Measurements from ENCODE around the gene ZNF48.
A peak's percentile ranks its signal among the peaks of the same experiment; 100 is the strongest.

The ZNF48 gene

DNA sequence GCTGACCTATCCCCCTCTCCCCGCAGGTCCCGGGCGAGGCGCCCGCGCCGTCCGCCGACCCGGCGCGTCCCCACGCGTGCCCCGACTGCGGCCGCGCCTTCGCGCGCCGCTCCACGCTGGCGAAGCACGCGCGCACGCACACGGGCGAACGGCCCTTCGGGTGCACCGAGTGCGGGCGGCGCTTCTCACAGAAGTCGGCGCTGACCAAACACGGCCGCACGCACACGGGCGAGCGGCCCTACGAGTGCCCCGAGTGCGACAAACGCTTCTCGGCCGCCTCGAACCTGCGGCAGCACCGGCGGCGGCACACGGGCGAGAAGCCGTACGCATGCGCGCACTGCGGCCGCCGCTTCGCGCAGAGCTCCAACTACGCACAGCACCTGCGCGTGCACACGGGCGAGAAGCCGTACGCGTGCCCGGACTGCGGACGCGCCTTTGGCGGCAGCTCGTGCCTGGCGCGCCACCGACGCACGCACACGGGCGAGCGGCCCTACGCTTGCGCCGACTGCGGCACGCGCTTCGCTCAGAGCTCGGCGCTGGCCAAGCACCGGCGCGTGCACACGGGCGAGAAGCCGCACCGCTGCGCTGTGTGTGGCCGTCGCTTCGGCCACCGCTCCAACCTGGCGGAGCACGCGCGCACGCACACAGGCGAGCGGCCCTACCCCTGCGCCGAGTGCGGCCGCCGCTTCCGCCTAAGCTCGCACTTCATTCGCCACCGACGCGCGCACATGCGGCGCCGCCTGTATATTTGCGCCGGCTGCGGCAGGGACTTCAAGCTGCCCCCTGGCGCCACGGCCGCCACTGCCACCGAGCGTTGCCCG, 22.5 kb downstream of the ZNF48 start:
- H2AFZ ChIP-seq (ENCODE audit: low read depth, low read length): peak overlapping the region; percentile 46
- peak overlapping the region; percentile 84 for H4K8ac ChIP-seq (ENCODE audit: low read length)
- peak overlapping the region; percentile 70 for H3K9ac ChIP-seq (ENCODE audit: low read length)
- DNase-seq: peak; percentile 88
- no peaks in the 10 kb centered on the region for H3K9me3 ChIP-seq (ENCODE audit: control insufficient read depth, low read length)
- peak overlapping the region; percentile 21 to 23 for H3K23ac ChIP-seq (ENCODE audit: low read length in 2 of 2)
- peak overlapping the region; percentile 63 for H2BK15ac ChIP-seq (ENCODE audit: low read depth, poor library complexity, severe bottlenecking)
- H2BK120ac ChIP-seq (ENCODE audit: low read depth, low read length): no peak overlapping the region
- H3K14ac ChIP-seq (ENCODE audit: low read length in 2 of 2): peak overlapping the region in 1 of 2 experiments; percentile 82
- WGBS: 4% methylated on average over 112 of the region's 140 CpGs
- peaks cover 16% of the 10 kb centered on the region for H3K79me1 ChIP-seq (replicated peaks; ENCODE audit: low read length, poor library complexity, severe bottlenecking)
- H3K4me1 ChIP-seq (ENCODE audit: control insufficient read depth, insufficient read depth, low read depth, low read length): peaks cover 15% of the 10 kb centered on the region
- peak overlapping the region in 1 of 2 experiments; percentile 53 for H3K4ac ChIP-seq (ENCODE audit: low read depth in 1 of 2, low read length in 2 of 2)
- H3K27me3 ChIP-seq (ENCODE audit: control insufficient read depth in 1 of 2, insufficient read depth in 1 of 2, low read length in 2 of 2): no peaks in the 10 kb centered on the region
- no peak overlapping the region for H3K27ac ChIP-seq (ENCODE audit: low read length, poor library complexity, severe bottlenecking)
- H3K18ac ChIP-seq (ENCODE audit: low read depth in 1 of 2, low read length in 2 of 2): peak overlapping the region; percentile 71 to 83
- peak overlapping the region; percentile 72 for H4K91ac ChIP-seq (ENCODE audit: low read length)
- H2BK5ac ChIP-seq (ENCODE audit: low read depth, low read length, poor library complexity, severe bottlenecking): no peak overlapping the region
- peak overlapping the region; percentile 60 to 74 for H3K4me3 ChIP-seq (ENCODE audit: insufficient read depth in 1 of 2, low read depth in 1 of 2, low read length in 2 of 2)
- no peak overlapping the region for H2AK5ac ChIP-seq (ENCODE audit: low read length, severe bottlenecking)
- peak overlapping the region in 1 of 2 experiments; percentile 48 for H2BK12ac ChIP-seq (ENCODE audit: low read length in 2 of 2)
- H3K36me3 ChIP-seq (ENCODE audit: control insufficient read depth in 1 of 2, insufficient read depth in 2 of 2, low read depth in 1 of 2, low read length in 2 of 2): peaks cover 25 to 39% of the 10 kb centered on the region in 2 experiments
- peak overlapping the region; percentile 74 for H3K4me2 ChIP-seq (ENCODE audit: low read length, poor library complexity, severe bottlenecking)

DNA sequence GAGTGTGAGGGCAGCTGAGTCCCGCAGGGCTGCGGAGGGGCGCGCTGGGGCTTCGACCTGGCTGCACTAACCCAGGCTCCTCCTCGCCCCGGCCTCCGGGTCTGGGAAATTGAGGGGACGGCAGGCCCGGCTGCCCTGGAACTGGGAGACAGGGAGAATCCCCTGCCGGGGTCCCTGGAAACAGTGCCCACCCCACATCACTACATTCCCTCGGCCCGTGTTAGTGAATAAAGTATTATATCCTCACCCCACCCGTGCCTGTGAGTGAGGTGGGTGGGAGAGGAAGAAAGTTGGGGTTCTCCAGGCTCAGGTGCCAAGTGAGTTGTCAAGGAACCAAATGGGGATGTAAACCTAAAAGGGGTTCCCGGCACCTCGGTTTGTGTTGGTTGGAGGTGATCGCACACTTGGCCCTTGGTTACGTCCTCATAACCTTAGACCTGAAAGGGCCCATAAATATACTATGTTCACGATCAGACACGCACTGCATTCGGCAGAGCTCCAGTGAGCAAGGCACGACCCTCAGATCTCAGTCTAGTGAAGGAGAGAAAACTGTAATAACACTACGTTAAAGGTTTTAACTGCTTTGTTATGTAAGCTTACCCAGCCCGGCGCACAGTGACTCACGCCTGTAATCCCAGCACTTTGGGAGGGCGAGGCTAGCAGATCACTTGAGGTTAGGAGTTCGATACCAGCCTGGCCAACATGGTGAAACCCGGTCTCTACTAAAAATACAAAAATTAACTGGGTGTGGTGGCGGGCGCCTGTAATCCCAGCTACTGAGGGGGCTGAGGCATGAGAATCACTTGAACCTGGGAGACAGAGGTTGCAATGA, 23.3 kb downstream of the ZNF48 start:
- DNase-seq: no peak
- Histone ChIP-seq H2BK120ac (ENCODE audit: low read depth, low read length) (peak overlapping the region; percentile 27), H3K79me1 (replicated peaks; ENCODE audit: low read length, poor library complexity, severe bottlenecking) (peaks cover 15% of the 10 kb centered on the region), H2AK5ac (ENCODE audit: low read length, severe bottlenecking) (no peak overlapping the region), H3K4me1 (ENCODE audit: control insufficient read depth, insufficient read depth, low read depth, low read length) (peaks cover 13% of the 10 kb centered on the region), H3K4ac (ENCODE audit: low read depth in 1 of 2, low read length in 2 of 2) (no peak overlapping the region), H3K4me2 (ENCODE audit: low read length, poor library complexity, severe bottlenecking) (peak overlapping the region; percentile 74), H2AFZ (ENCODE audit: low read depth, low read length) (peak overlapping the region; percentile 46), H3K9ac (ENCODE audit: low read length) (peak overlapping the region; percentile 70), H4K8ac (ENCODE audit: low read length) (no peak overlapping the region), H2BK5ac (ENCODE audit: low read depth, low read length, poor library complexity, severe bottlenecking) (no peak overlapping the region), H3K4me3 (ENCODE audit: insufficient read depth in 1 of 2, low read depth in 1 of 2, low read length in 2 of 2) (peak overlapping the region; percentile 60 to 74), H2BK15ac (ENCODE audit: low read depth, poor library complexity, severe bottlenecking) (no peak overlapping the region), H3K27ac (ENCODE audit: low read length, poor library complexity, severe bottlenecking) (no peak overlapping the region), H3K23ac (ENCODE audit: low read length in 2 of 2) (peak overlapping the region in 1 of 2 experiments; percentile 23), H3K27me3 (ENCODE audit: control insufficient read depth in 1 of 2, insufficient read depth in 1 of 2, low read length in 2 of 2) (no peaks in the 10 kb centered on the region), H4K91ac (ENCODE audit: low read length) (peak overlapping the region; percentile 59), H3K18ac (ENCODE audit: low read depth in 1 of 2, low read length in 2 of 2) (peak overlapping the region; percentile 19 to 83), H3K9me3 (ENCODE audit: control insufficient read depth, low read length) (no peaks in the 10 kb centered on the region), H3K36me3 (ENCODE audit: control insufficient read depth in 1 of 2, insufficient read depth in 2 of 2, low read depth in 1 of 2, low read length in 2 of 2) (peaks cover 30 to 37% of the 10 kb centered on the region in 2 experiments), H3K14ac (ENCODE audit: low read length in 2 of 2) (no peak overlapping the region), H2BK12ac (ENCODE audit: low read length in 2 of 2) (no peak overlapping the region)
- 73% methylated on average over 23 of the region's 31 CpGs for WGBS

DNA sequence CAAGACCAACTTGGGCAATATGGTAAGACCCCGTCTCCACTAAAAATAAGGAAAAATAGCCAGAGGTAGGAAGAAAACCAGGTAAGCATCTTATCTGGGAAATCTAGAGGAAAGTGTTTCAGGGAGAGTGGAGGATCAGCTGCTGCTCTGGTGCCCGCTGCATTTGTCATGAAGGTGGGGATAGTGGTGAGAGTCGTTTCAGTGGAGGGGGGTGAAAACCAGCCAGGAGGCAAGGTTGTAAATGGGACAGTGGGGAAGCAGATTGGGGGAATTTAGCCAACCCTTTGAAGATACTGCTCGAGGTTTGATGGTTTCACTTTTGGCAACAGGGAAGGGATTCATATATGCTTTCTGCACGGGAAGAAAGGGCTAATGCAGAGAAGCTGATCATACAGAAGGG, 25.8 kb downstream of the ZNF48 start:
- Histone ChIP-seq H3K18ac (ENCODE audit: low read depth in 1 of 2, low read length in 2 of 2) (no peak overlapping the region), H2AK5ac (ENCODE audit: low read length, severe bottlenecking) (no peak overlapping the region), H3K4ac (ENCODE audit: low read depth in 1 of 2, low read length in 2 of 2) (no peak overlapping the region), H2BK12ac (ENCODE audit: low read length in 2 of 2) (no peak overlapping the region), H3K4me1 (ENCODE audit: control insufficient read depth, insufficient read depth, low read depth, low read length) (peaks cover 11% of the 10 kb centered on the region), H3K4me3 (ENCODE audit: insufficient read depth in 1 of 2, low read depth in 1 of 2, low read length in 2 of 2) (no peak overlapping the region), H3K36me3 (ENCODE audit: control insufficient read depth in 1 of 2, insufficient read depth in 2 of 2, low read depth in 1 of 2, low read length in 2 of 2) (peaks cover 39 to 47% of the 10 kb centered on the region in 2 experiments), H3K79me1 (replicated peaks; ENCODE audit: low read length, poor library complexity, severe bottlenecking) (peaks cover 26% of the 10 kb centered on the region), H4K8ac (ENCODE audit: low read length) (no peak overlapping the region), H4K91ac (ENCODE audit: low read length) (no peak overlapping the region), H3K9ac (ENCODE audit: low read length) (no peak overlapping the region), H2AFZ (ENCODE audit: low read depth, low read length) (no peak overlapping the region), H2BK15ac (ENCODE audit: low read depth, poor library complexity, severe bottlenecking) (no peak overlapping the region), H3K27ac (ENCODE audit: low read length, poor library complexity, severe bottlenecking) (no peak overlapping the region), H2BK120ac (ENCODE audit: low read depth, low read length) (no peak overlapping the region), H2BK5ac (ENCODE audit: low read depth, low read length, poor library complexity, severe bottlenecking) (no peak overlapping the region), H3K9me3 (ENCODE audit: control insufficient read depth, low read length) (no peaks in the 10 kb centered on the region), H3K4me2 (ENCODE audit: low read length, poor library complexity, severe bottlenecking) (no peak overlapping the region), H3K14ac (ENCODE audit: low read length in 2 of 2) (no peak overlapping the region), H3K23ac (ENCODE audit: low read length in 2 of 2) (no peak overlapping the region), H3K27me3 (ENCODE audit: control insufficient read depth in 1 of 2, insufficient read depth in 1 of 2, low read length in 2 of 2) (no peaks in the 10 kb centered on the region)
- no peak for DNase-seq
- WGBS: 96% methylated on average over 5 of the region's 5 CpGs

DNA sequence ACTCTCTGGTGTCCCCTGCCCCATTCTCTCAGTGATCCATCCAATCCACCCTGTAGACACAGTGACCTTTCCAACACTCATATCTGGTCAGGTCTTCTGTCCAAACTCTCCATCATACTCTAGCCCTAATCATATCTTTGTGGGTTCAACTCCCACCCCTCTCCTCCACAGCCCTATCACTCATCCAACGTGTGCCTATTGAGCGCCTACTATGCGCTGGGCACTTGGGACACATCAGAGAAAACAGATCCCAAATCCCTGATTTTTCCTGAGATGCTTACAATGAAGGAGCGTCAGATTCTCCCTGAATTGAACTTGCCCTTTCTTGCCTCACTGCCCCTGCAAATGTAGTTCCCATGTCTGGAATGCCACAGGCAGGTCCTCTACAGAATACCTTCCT, 32.8 kb downstream of the ZNF48 start:
- Histone ChIP-seq H3K23ac (ENCODE audit: low read length in 2 of 2) (no peak overlapping the region), H2BK120ac (ENCODE audit: low read depth, low read length) (no peak overlapping the region), H3K9me3 (ENCODE audit: control insufficient read depth, low read length) (no peaks in the 10 kb centered on the region), H4K91ac (ENCODE audit: low read length) (no peak overlapping the region), H2BK5ac (ENCODE audit: low read depth, low read length, poor library complexity, severe bottlenecking) (no peak overlapping the region), H3K27ac (ENCODE audit: low read length, poor library complexity, severe bottlenecking) (no peak overlapping the region), H3K4me3 (ENCODE audit: insufficient read depth in 1 of 2, low read depth in 1 of 2, low read length in 2 of 2) (no peak overlapping the region), H3K9ac (ENCODE audit: low read length) (no peak overlapping the region), H4K8ac (ENCODE audit: low read length) (no peak overlapping the region), H3K4ac (ENCODE audit: low read depth in 1 of 2, low read length in 2 of 2) (no peak overlapping the region), H3K36me3 (ENCODE audit: control insufficient read depth in 1 of 2, insufficient read depth in 2 of 2, low read depth in 1 of 2, low read length in 2 of 2) (peaks cover 29 to 34% of the 10 kb centered on the region in 2 experiments), H2BK12ac (ENCODE audit: low read length in 2 of 2) (no peak overlapping the region), H3K27me3 (ENCODE audit: control insufficient read depth in 1 of 2, insufficient read depth in 1 of 2, low read length in 2 of 2) (no peaks in the 10 kb centered on the region), H3K18ac (ENCODE audit: low read depth in 1 of 2, low read length in 2 of 2) (no peak overlapping the region), H2AK5ac (ENCODE audit: low read length, severe bottlenecking) (no peak overlapping the region), H3K14ac (ENCODE audit: low read length in 2 of 2) (no peak overlapping the region), H2BK15ac (ENCODE audit: low read depth, poor library complexity, severe bottlenecking) (no peak overlapping the region), H3K79me1 (replicated peaks; ENCODE audit: low read length, poor library complexity, severe bottlenecking) (peaks cover 30% of the 10 kb centered on the region), H3K4me2 (ENCODE audit: low read length, poor library complexity, severe bottlenecking) (no peak overlapping the region), H3K4me1 (ENCODE audit: control insufficient read depth, insufficient read depth, low read depth, low read length) (peaks cover 10% of the 10 kb centered on the region), H2AFZ (ENCODE audit: low read depth, low read length) (no peak overlapping the region)
- no peak for DNase-seq
- WGBS: over 99% methylated on average over 4 of the region's 4 CpGs

All from mesenchymal stem cell (in vitro differentiated cells and primary cell).